Adrenal gland (tissue), 5 donors: ENCODE results near the gene PCYT2.

ENCODE experiments used
- CTCF ChIP-seq, 6 experiments: fragments of 450-650 bp in 4 of 6; fragments of 200-600 bp in 2 of 6; sonication (generic) in 1 of 6; IDR thresholded peaks; 1 replicate in 5 of 6; 2 replicates in 1 of 6; pipeline versions ENCODE4 v1.5.1 to v1.8.0; 2016 to 2021; ENCODE audit warnings: antibody characterized with exemption in 6 of 6, mild to moderate bottlenecking in 2 of 6, moderate library complexity in 1 of 6
- POLR2A ChIP-seq, 2 donors: fragments of 450-650 bp; IDR thresholded peaks; one replicate each; pipeline ENCODE4 v1.6.1; 2017; ENCODE audit warnings: antibody characterized with exemption in 2 of 2, mild to moderate bottlenecking in 2 of 2, moderate library complexity in 1 of 2
- donor health status: DM: no; HTN: no; CAD: no.

- TF ChIP-seq CTCF (IDR thresholded peaks at IDR 0.05) (no peak), POLR2A (IDR thresholded peaks at IDR 0.05) (no peak)
Measured at GRCh38 chr17:81854974-81855774, 56.0 kb downstream of the PCYT2 start.
